ENCODE measurements around the gene APLN. TPM values are rescaled to one million over a fixed set of nuclear protein-coding genes. Genes with fewer than 3 reads are reported as not detected.
A peak's percentile ranks its signal among the peaks of the same experiment; 100 is the strongest.

Gene APLN
- total RNA-seq, 1 experiment from 2014 or later = not detected

- in situ Hi-C loops (cut with HindIII; ENCODE audit: low sequenced_read_pairs) = no loop called here
- no peak for DNase-seq (ENCODE audit: low spot score)
Observed at GRCh38 chrX:129647418-129648410, 7.0 kb downstream of the APLN start.

- in situ Hi-C loops (cut with HindIII; ENCODE audit: low sequenced_read_pairs) = no loop called here
Observed at GRCh38 chrX:129646566-129647417, 8.0 kb downstream of the APLN start.

GRCh38 chrX:129642641-129643040 lies 12.1 kb downstream of the APLN start:
- in situ Hi-C loops (cut with HindIII; ENCODE audit: low sequenced_read_pairs) = no loop called here
- DNase-seq (ENCODE audit: low spot score) = no peak

More at GRCh38 chrX:129646566-129647417, 8.0 kb downstream of the APLN start:
- DNase-seq (ENCODE audit: low spot score) = no peak

GRCh38 chrX:129641941-129642340 lies 12.8 kb downstream of the APLN start:
- in situ Hi-C loops (cut with HindIII; ENCODE audit: low sequenced_read_pairs) = no loop called here
- no peak for DNase-seq (ENCODE audit: low spot score)

- in situ Hi-C loops (cut with HindIII; ENCODE audit: low sequenced_read_pairs) = no loop called here
Observed at GRCh38 chrX:129641469-129641868, 13.3 kb downstream of the APLN start.

GRCh38 chrX:129640737-129641136 lies 14.0 kb downstream of the APLN start:
- no peak for DNase-seq (ENCODE audit: low spot score)
- in situ Hi-C loops (cut with HindIII; ENCODE audit: low sequenced_read_pairs) = no loop called here

More at GRCh38 chrX:129641469-129641868, 13.3 kb downstream of the APLN start:
- no peak for DNase-seq (ENCODE audit: low spot score)

GRCh38 chrX:129638917-129639316 lies 15.8 kb downstream of the APLN start:
- DNase-seq (ENCODE audit: low spot score) = no peak
- in situ Hi-C loops (cut with HindIII; ENCODE audit: low sequenced_read_pairs) = no loop called here

GRCh38 chrX:129637217-129638109 lies 17.3 kb downstream of the APLN start:
- in situ Hi-C loops (cut with HindIII; ENCODE audit: low sequenced_read_pairs) = no loop called here
- DNase-seq (ENCODE audit: low spot score) = peak; percentile 72

- DNase-seq (ENCODE audit: low spot score) = no peak
- in situ Hi-C loops (cut with HindIII; ENCODE audit: low sequenced_read_pairs) = no loop called here
Observed at GRCh38 chrX:129636175-129636681, 18.5 kb downstream of the APLN start.

- in situ Hi-C loops (cut with HindIII; ENCODE audit: low sequenced_read_pairs) = no loop called here
- DNase-seq (ENCODE audit: low spot score) = peak; percentile 24
Observed at GRCh38 chrX:129634541-129634940, 20.2 kb downstream of the APLN start.

- DNase-seq (ENCODE audit: low spot score) = no peak
- in situ Hi-C loops (cut with HindIII; ENCODE audit: low sequenced_read_pairs) = no loop called here
Observed at GRCh38 chrX:129632443-129632842, 22.3 kb downstream of the APLN start.

- in situ Hi-C loops (cut with HindIII; ENCODE audit: low sequenced_read_pairs) = no loop called here
- DNase-seq (ENCODE audit: low spot score) = no peak
Observed at GRCh38 chrX:129631849-129632248, 22.9 kb downstream of the APLN start.

- DNase-seq (ENCODE audit: low spot score) = peak; percentile 12
- in situ Hi-C loops (cut with HindIII; ENCODE audit: low sequenced_read_pairs) = no loop called here
Observed at GRCh38 chrX:129629837-129630236, 24.9 kb downstream of the APLN start.

- DNase-seq (ENCODE audit: low spot score) = no peak
- in situ Hi-C loops (cut with HindIII; ENCODE audit: low sequenced_read_pairs) = no loop called here
Observed at GRCh38 chrX:129626026-129626425, 28.7 kb downstream of the APLN start.

GRCh38 chrX:129622757-129623301 lies 31.9 kb downstream of the APLN start:
- DNase-seq (ENCODE audit: low spot score) = no peak
- in situ Hi-C loops (cut with HindIII; ENCODE audit: low sequenced_read_pairs) = no loop called here

- in situ Hi-C loops (cut with HindIII; ENCODE audit: low sequenced_read_pairs) = no loop called here
- DNase-seq (ENCODE audit: low spot score) = no peak
Observed at GRCh38 chrX:129618997-129619396, 35.8 kb downstream of the APLN start.

- no peak for DNase-seq (ENCODE audit: low spot score)
- in situ Hi-C loops (cut with HindIII; ENCODE audit: low sequenced_read_pairs) = no loop called here
Observed at GRCh38 chrX:129617420-129617819, 37.3 kb downstream of the APLN start.

GRCh38 chrX:129614481-129615255 lies 40.1 kb downstream of the APLN start:
- DNase-seq (ENCODE audit: low spot score) = no peak
- in situ Hi-C loops (cut with HindIII; ENCODE audit: low sequenced_read_pairs) = no loop called here

All from G401 (cell line).